ENCODE data around the gene OR3A3. TPM values are rescaled to one million over a fixed set of nuclear protein-coding genes. Genes with fewer than 3 reads are reported as not detected.
"Not testable (repeated sequence)": the region's sequence is repeated elsewhere in the genome, so short reads cannot be mapped to it uniquely, and the experiment has no call there.

OR3A3 gene
- polyA plus RNA-seq, 1 experiment = not detected

GRCh38 chr17:3389791-3390190 lies 21.4 kb upstream of the OR3A3 start:
- POLR2A ChIA-PET = no interaction called here
- CTCF ChIA-PET = no interaction called here
- H3K27ac ChIP-seq (ENCODE audit: low read depth, low read length) = no peak overlapping the region
- no peaks in the 10 kb centered on the region for H3K27me3 ChIP-seq (ENCODE audit: control insufficient read depth, insufficient read depth, low read length)
- peaks cover 16% of the 10 kb centered on the region for H3K9me3 ChIP-seq (ENCODE audit: control insufficient read depth, insufficient read depth, low read length)
- no peak overlapping the region for H3K4me3 ChIP-seq (ENCODE audit: low read depth, low read length)
- TF ChIP-seq CTCF (IDR thresholded peaks at IDR 0.05; ENCODE audit: low read depth, low read length) = no peak
- DNase-seq (ENCODE audit: low read depth, low spot score) = no peak

- CTCF ChIA-PET; DNase-seq (ENCODE audit: low read depth, low spot score): not testable (repeated sequence)
Observed at GRCh38 chr17:3397801-3398200, 13.4 kb upstream of the OR3A3 start.

DNA sequence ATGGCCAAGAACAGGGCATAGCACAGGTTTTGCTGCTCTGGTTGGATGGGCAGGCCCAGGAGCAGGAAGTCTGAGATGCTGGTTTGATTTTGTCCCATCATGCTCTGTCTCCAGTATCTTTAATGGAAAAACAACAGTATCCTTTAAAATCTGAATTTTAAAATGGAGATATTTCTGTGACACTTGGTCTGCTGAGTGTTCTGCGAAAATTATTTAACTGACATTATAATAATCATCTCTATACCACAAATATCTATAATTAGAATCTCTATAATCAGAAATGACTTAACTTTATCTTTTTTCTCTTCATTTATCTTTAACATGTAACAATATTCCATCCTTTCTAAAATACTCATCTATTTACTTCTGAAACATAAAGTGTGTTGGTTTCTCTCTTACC lies 12.9 kb upstream of the OR3A3 start, which contains the start of gene OR1E1:
TSS of gene OR1E1 (minus strand) at position 101 of the 400 bp plus-strand sequence. CDS start at position 101, 0 bp downstream.
- H3K27me3 ChIP-seq (ENCODE audit: control insufficient read depth, insufficient read depth, low read length) = no peaks in the 10 kb centered on the region
- POLR2A ChIA-PET = no interaction called here
- CTCF ChIA-PET = no interaction called here
- no peak within 1 kb of the TSS for H3K4me3 ChIP-seq (ENCODE audit: low read depth, low read length)
- H3K9me3 ChIP-seq (ENCODE audit: control insufficient read depth, insufficient read depth, low read length) = peaks cover 7% of the 10 kb centered on the region
- DNase-seq (ENCODE audit: low read depth, low spot score) = no peak
- H3K27ac ChIP-seq (ENCODE audit: low read depth, low read length) = no peak within 1 kb of the TSS
- no peak for TF ChIP-seq CTCF (IDR thresholded peaks at IDR 0.05; ENCODE audit: low read depth, low read length)

More at GRCh38 chr17:3397801-3398200, 13.4 kb upstream of the OR3A3 start:
- H3K9me3 ChIP-seq (ENCODE audit: control insufficient read depth, insufficient read depth, low read length); POLR2A ChIA-PET; H3K27me3 ChIP-seq (ENCODE audit: control insufficient read depth, insufficient read depth, low read length); H3K27ac ChIP-seq (ENCODE audit: low read depth, low read length); H3K4me3 ChIP-seq (ENCODE audit: low read depth, low read length): not testable (repeated sequence)

- Histone ChIP-seq H3K4me3 (ENCODE audit: low read depth, low read length) (no peak overlapping the region), H3K9me3 (ENCODE audit: control insufficient read depth, insufficient read depth, low read length) (peaks cover 4% of the 10 kb centered on the region), H3K27me3 (ENCODE audit: control insufficient read depth, insufficient read depth, low read length) (no peaks in the 10 kb centered on the region), H3K27ac (ENCODE audit: low read depth, low read length) (no peak overlapping the region)
- POLR2A ChIA-PET = no interaction called here
- CTCF ChIA-PET = no interaction called here
- TF ChIP-seq CTCF (IDR thresholded peaks at IDR 0.05; ENCODE audit: low read depth, low read length) = no peak
- no peak for DNase-seq (ENCODE audit: low read depth, low spot score)
Observed at GRCh38 chr17:3400055-3400454, 11.1 kb upstream of the OR3A3 start.

DNA sequence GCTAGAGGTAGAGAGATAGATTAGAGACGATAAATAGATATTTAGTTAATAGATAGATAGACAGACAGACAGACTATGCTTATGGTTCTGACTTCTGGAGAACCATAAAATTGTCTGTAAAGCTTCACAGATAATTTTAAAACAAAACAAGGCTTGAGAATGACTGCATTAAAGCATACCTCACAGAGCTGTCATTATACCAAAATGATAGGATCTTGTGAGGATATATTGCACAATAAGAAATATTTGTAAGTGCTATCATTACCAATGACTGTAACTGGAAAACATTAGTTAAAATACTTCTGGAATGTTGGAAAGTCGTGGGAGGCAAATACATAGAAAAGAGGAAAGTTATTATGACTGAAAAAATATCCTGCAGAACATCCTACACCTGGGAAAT lies 9.4 kb upstream of the OR3A3 start:
- ChIA-PET POLR2A (no interaction called here), CTCF (no interaction called here)
- H3K4me3 ChIP-seq (ENCODE audit: low read depth, low read length) = no peak overlapping the region
- no peak for TF ChIP-seq CTCF (IDR thresholded peaks at IDR 0.05; ENCODE audit: low read depth, low read length)
- H3K9me3 ChIP-seq (ENCODE audit: control insufficient read depth, insufficient read depth, low read length) = no peaks in the 10 kb centered on the region; the same call in 1 of the 2 replicates
- no peaks in the 10 kb centered on the region for H3K27me3 ChIP-seq (ENCODE audit: control insufficient read depth, insufficient read depth, low read length)
- H3K27ac ChIP-seq (ENCODE audit: low read depth, low read length) = no peak overlapping the region
- DNase-seq (ENCODE audit: low read depth, low spot score) = no peak

GRCh38 chr17:3403856-3404255 lies 7.3 kb upstream of the OR3A3 start:
- DNase-seq (ENCODE audit: low read depth, low spot score); H3K9me3 ChIP-seq (ENCODE audit: control insufficient read depth, insufficient read depth, low read length); H3K27ac ChIP-seq (ENCODE audit: low read depth, low read length); CTCF ChIA-PET; H3K27me3 ChIP-seq (ENCODE audit: control insufficient read depth, insufficient read depth, low read length); POLR2A ChIA-PET; H3K4me3 ChIP-seq (ENCODE audit: low read depth, low read length): not testable (repeated sequence)

DNA sequence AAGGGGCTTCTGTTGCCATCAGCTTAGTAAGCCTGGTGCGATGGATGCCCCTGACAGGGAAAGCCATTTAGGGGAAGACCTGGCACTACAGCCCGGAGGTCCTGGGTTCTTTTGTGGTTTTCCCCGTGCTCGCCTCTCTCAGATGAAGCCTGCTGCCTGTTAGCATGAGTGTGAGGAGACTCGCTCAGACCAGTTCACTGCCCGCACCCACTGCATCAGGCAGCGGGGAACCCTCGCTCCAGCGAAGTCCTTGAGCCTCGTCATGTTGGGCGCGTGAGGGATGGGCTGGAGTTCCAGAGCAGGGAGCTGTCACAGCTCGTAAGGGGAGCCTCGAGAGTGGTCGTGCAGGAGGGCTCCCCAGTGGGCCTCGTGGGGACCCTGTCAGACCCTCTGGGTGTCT lies 1.0 kb downstream of the OR3A3 start:
- CTCF ChIA-PET; H3K4me3 ChIP-seq (ENCODE audit: low read depth, low read length); DNase-seq (ENCODE audit: low read depth, low spot score); POLR2A ChIA-PET; H3K27me3 ChIP-seq (ENCODE audit: control insufficient read depth, insufficient read depth, low read length); H3K9me3 ChIP-seq (ENCODE audit: control insufficient read depth, insufficient read depth, low read length); H3K27ac ChIP-seq (ENCODE audit: low read depth, low read length): not testable (repeated sequence)

Data from AG04450 (cell line).